ENCODE data around the gene BEX2. TPM values are rescaled to one million over a fixed set of nuclear protein-coding genes. Genes with fewer than 3 reads are reported as not detected.

BEX2 gene
- total and polyA plus RNA-seq, 2 donors (not counting 1 experiment from before 2014, with no cell fraction given), result 15.9 to 34.6 TPM

- DNase-seq, result no peak
- no peak overlapping the region for H3K27ac Mint-ChIP-seq
- H3K9ac ChIP-seq (ENCODE audit: low read length), result no peak overlapping the region
- H3K9me3 ChIP-seq (ENCODE audit: control extremely low read depth in 1 of 3, control insufficient read depth in 2 of 3, insufficient read depth in 1 of 3, low read length in 2 of 3), result no peaks in the 10 kb centered on the region
- H3K4me2 ChIP-seq (replicated peaks; ENCODE audit: low read depth, low read length, poor library complexity, severe bottlenecking), result no peak overlapping the region
- 89% methylated on average over 12 of the region's 29 CpGs for WGBS (ENCODE audit: insufficient coverage)
- H4K20me1 ChIP-seq (ENCODE audit: control insufficient read depth, insufficient read depth, low read length, poor library complexity, severe bottlenecking), result no peaks in the 10 kb centered on the region
- H3K4me3 ChIP-seq (ENCODE audit: control extremely low read depth in 1 of 5, extremely low read depth in 1 of 5, insufficient read depth in 1 of 5, low read depth in 2 of 5, low read length in 4 of 5), result no peak overlapping the region
- H3K4me1 ChIP-seq (ENCODE audit: control insufficient read depth in 2 of 2, insufficient read depth in 2 of 2, low read length in 2 of 2), result no peaks in the 10 kb centered on the region
- H3K27ac ChIP-seq (ENCODE audit: low read length in 2 of 2), result no peak overlapping the region
- H3K4me1 Mint-ChIP-seq, result no peaks in the 10 kb centered on the region
- ChIA-PET POLR2A (no interaction called here), CTCF (no interaction called here)
- H3K36me3 ChIP-seq (replicated peaks in 1 of 2; ENCODE audit: control extremely low read depth in 1 of 2, control insufficient read depth in 1 of 2, extremely low read depth in 1 of 2, insufficient read depth in 2 of 2, low read length in 1 of 2), result no peaks in the 10 kb centered on the region
- TF ChIP-seq CTCF (IDR thresholded peaks at IDR 0.05) (no peak), EZH2 (IDR thresholded peaks at IDR 0.05; ENCODE audit: borderline replicate concordance, insufficient read depth, low read depth, low read length, poor library complexity, severe bottlenecking) (no peak)
- peaks cover 10% of the 10 kb centered on the region for H3K27me3 Mint-ChIP-seq
- intact Hi-C loops (cut with micrococcal nuclease), result no loop called here
- no peak for ATAC-seq (ENCODE audit: low read depth)
- no peak overlapping the region for H2AFZ ChIP-seq (ENCODE audit: insufficient read depth, low read depth, low read length, poor library complexity, severe bottlenecking)
- no peaks in the 10 kb centered on the region for H3K79me2 ChIP-seq (ENCODE audit: control insufficient read depth, insufficient read depth, low read length)
- H3K27me3 ChIP-seq (replicated peaks in 1 of 4; ENCODE audit: control extremely low read depth in 1 of 4, control insufficient read depth in 3 of 4, insufficient read depth in 4 of 4, low read length in 3 of 4), result no peaks in the 10 kb centered on the region
- no peak overlapping the region for H3K4me3 Mint-ChIP-seq
- no peaks in the 10 kb centered on the region for H3K9me3 Mint-ChIP-seq (ENCODE audit: insufficient read depth)
Observed at GRCh38 chrX:103347682-103348397, 37.0 kb upstream of the BEX2 start.

GRCh38 chrX:103344606-103345005 is 33.8 kb upstream of the BEX2 start:
- H3K4me3 ChIP-seq (ENCODE audit: control extremely low read depth in 1 of 5, extremely low read depth in 1 of 5, insufficient read depth in 1 of 5, low read depth in 2 of 5, low read length in 4 of 5), result no peak overlapping the region
- H3K27me3 Mint-ChIP-seq, result peaks cover 8% of the 10 kb centered on the region
- H3K27me3 ChIP-seq (replicated peaks in 1 of 4; ENCODE audit: control extremely low read depth in 1 of 4, control insufficient read depth in 3 of 4, insufficient read depth in 4 of 4, low read length in 3 of 4), result no peaks in the 10 kb centered on the region
- no peak overlapping the region for H3K9ac ChIP-seq (ENCODE audit: low read length)
- DNase-seq (no peak), ATAC-seq (ENCODE audit: low read depth) (no peak)
- H3K27ac ChIP-seq (ENCODE audit: low read length in 2 of 2), result no peak overlapping the region
- POLR2A ChIA-PET, result no interaction called here
- no CpG with 5 or more reads among the region's 2 CpGs for WGBS (ENCODE audit: insufficient coverage)
- no peak overlapping the region for H3K4me2 ChIP-seq (replicated peaks; ENCODE audit: low read depth, low read length, poor library complexity, severe bottlenecking)
- no peaks in the 10 kb centered on the region for H3K79me2 ChIP-seq (ENCODE audit: control insufficient read depth, insufficient read depth, low read length)
- no peaks in the 10 kb centered on the region for H3K9me3 ChIP-seq (ENCODE audit: control extremely low read depth in 1 of 3, control insufficient read depth in 2 of 3, insufficient read depth in 1 of 3, low read length in 2 of 3)
- CTCF ChIA-PET, result no interaction called here
- intact Hi-C loops (cut with micrococcal nuclease), result no loop called here
- no peaks in the 10 kb centered on the region for H3K4me1 ChIP-seq (ENCODE audit: control insufficient read depth in 2 of 2, insufficient read depth in 2 of 2, low read length in 2 of 2)
- H3K4me1 Mint-ChIP-seq, result no peaks in the 10 kb centered on the region
- TF ChIP-seq EZH2 (IDR thresholded peaks at IDR 0.05; ENCODE audit: borderline replicate concordance, insufficient read depth, low read depth, low read length, poor library complexity, severe bottlenecking), result no peak
- TF ChIP-seq CTCF (IDR thresholded peaks at IDR 0.05), result no peak
- no peak overlapping the region for H3K27ac Mint-ChIP-seq
- H3K36me3 ChIP-seq (replicated peaks in 1 of 2; ENCODE audit: control extremely low read depth in 1 of 2, control insufficient read depth in 1 of 2, extremely low read depth in 1 of 2, insufficient read depth in 2 of 2, low read length in 1 of 2), result no peaks in the 10 kb centered on the region
- no peaks in the 10 kb centered on the region for H4K20me1 ChIP-seq (ENCODE audit: control insufficient read depth, insufficient read depth, low read length, poor library complexity, severe bottlenecking)
- no peaks in the 10 kb centered on the region for H3K9me3 Mint-ChIP-seq (ENCODE audit: insufficient read depth)
- no peak overlapping the region for H3K4me3 Mint-ChIP-seq
- no peak overlapping the region for H2AFZ ChIP-seq (ENCODE audit: insufficient read depth, low read depth, low read length, poor library complexity, severe bottlenecking)
